Measurements from ENCODE around the gene NPTXR.

The NPTXR gene

GRCh38 chr22:38798496-38798895 is 45.3 kb downstream of the NPTXR start:
- no peak for DNase-seq (ENCODE audit: low spot score)

DNA sequence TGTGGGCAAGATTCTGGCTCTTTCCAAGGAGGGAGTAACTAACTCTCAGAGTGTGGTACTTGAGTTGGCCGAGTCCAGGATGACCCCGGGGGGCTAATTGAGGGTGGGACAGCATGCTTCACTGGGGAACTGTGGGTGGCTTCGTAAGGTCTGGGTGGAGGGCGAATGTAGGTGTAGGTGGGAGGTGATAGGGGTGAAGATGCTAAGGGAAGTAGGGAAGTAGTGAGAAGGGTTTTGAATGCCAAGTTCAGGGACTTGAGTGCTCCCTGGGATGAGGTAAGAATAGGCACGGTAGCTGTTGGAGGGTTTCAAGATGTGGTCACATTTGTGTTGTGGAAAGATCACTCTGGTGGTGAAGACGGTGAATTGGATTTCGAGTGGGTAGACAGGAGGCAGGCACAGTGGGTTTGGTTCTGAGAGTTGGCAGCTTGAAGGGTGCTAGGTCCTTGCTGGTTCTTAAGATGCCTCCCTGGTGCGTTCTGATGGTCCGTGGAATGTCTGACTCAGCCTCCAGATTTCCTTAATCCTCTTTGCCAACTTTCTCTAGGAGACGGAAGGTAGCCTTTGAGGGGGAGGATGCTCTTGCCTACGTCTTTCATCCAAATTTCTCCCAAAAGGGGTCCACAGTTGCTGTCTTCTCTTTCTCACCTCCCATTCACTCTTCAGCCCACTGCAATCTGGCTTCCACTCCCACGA is 47.4 kb downstream of the NPTXR start:
- DNase-seq (ENCODE audit: low spot score) = no peak

DNA sequence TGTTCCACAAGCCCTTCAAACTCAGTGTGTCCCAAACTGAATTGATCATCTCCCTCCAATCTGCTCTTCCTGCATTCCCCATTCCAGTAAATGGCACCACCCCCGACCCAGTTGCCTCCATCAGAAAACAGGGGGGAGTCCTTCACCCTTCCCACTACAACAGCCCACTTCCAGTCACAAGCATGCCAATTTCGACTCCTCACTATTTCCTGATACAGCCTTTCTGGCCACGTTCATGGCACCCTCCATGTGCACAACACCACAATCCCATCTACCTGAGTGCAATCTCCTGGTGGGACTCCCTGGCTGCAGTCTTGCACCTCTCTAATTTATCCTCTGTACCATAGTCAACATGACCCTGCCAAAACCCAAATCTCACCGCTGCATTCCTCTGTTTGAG is 48.3 kb downstream of the NPTXR start:
- no peak for DNase-seq (ENCODE audit: low spot score)

- DNase-seq (ENCODE audit: low spot score) = peak; percentile 100
Observed at GRCh38 chr22:38793721-38794466, 49.9 kb downstream of the NPTXR start, which contains the start of gene DNAL4. Gene DNAL4, minus strand, starts transcription at chr22:38794143. Its CDS starts 11,412 bp downstream, at chr22:38782731.

DNA sequence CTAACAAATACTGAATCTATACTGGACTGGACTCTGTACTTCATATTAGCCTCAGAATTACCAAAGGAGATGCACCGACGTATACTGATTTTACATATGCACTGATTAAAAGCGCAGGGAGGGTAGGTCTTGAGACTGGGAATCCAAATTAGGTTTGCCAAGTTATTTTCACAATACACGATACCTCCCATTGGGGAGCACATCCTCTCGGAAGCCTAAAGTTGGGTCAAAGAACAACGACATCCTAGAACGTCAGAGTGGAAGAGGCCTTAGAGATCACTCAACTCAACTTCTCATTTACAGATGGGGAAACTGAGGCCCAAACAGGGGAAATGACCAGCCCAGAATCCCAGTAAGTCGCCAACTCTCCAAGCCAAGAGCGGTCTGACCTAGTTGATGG is 50.5 kb downstream of the NPTXR start:
- DNase-seq (ENCODE audit: low spot score) = no peak

GRCh38 chr22:38792833-38793232 is 51.0 kb downstream of the NPTXR start:
- no peak for DNase-seq (ENCODE audit: low spot score)

GRCh38 chr22:38789606-38790005 is 54.2 kb downstream of the NPTXR start:
- DNase-seq (ENCODE audit: low spot score) = no peak

DNA sequence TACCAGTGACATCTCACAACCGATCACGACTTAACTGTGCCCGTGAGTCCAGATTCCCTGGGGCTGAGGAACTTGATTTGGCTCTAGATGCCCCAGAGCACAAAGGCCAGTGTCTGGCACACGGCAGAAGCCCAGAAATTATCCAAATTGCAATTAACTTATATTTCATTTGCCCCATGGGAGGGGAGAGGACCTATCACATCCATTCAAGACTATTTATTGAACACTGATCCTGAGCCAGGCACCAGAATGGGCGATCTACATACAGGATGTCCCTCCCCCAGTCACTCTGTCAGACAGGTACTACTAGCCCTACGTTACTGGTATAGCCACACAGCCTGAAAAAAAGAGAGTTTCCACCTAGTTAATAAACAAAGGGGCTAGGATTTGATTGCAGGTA is 55.0 kb downstream of the NPTXR start:
- DNase-seq (ENCODE audit: low spot score) = no peak

DNA sequence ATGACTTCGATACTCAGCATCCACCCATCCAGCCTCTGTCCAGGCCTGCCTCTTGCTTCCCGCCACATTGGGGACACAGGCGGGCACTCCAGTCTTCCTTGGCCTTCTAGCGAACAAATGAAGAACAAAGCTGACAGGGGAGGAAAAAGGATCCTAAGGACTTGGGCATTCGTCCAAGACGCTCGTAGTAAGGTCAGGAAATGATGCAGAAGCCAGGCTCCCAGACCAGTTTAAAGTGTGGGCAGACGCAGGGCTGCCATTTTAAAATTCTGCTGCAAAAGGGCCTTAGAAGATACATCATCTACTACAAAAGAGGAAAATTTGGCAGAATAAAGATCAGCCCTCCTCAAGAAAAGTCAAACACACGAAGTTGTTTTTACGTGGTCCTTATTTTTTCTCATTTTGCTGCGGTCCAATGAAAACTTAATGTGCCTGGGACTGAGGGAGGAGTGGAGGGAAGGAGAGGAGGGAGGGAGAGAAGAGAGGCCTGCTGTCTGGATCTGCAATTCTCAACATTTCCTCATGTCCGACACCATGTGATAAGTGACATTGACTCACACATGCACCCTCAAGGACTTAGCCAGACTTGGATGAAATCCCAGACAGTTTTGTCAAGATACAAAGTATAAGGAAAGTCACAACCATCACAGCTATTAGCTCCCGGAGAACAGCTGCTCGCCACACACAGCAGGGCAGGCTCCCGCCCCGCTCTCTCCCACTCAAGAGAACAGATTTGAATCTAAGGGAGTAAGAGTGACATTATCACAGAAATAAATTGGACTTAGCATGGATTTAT is 55.6 kb downstream of the NPTXR start:
- peak; percentile 72 for DNase-seq (ENCODE audit: low spot score)

GRCh38 chr22:38786631-38787030 is 57.2 kb downstream of the NPTXR start:
- DNase-seq (ENCODE audit: low spot score) = peak; percentile 64

GRCh38 chr22:38784856-38785255 is 59.0 kb downstream of the NPTXR start:
- peak; percentile 39 for DNase-seq (ENCODE audit: low spot score)

DNA sequence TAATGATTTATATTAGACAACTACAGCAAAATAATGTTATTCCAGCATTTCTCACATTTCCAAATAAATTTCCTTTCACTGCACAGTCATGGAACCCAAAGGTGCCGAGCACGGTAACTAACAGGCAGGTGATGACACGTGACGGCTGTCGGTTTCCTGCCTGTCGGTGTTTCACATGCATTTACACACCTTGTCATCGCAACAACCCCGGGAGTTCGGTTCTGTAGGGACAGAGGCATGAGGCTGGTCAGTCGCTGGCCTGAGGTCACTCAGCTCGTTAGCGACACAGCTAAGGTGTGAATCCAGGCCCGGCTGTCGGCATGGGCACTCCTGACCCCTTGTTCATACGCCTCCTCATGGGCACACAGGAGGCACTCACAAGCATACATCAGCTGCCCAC is 59.8 kb downstream of the NPTXR start:
- no peak for DNase-seq (ENCODE audit: low spot score)

GRCh38 chr22:38783095-38783615 is 60.7 kb downstream of the NPTXR start:
- DNase-seq (ENCODE audit: low spot score) = no peak

- DNase-seq (ENCODE audit: low spot score) = no peak
Observed at GRCh38 chr22:38782402-38783094, 61.3 kb downstream of the NPTXR start.

GRCh38 chr22:38781033-38781432 is 62.8 kb downstream of the NPTXR start:
- DNase-seq (ENCODE audit: low spot score) = no peak

GRCh38 chr22:38777087-38777671 is 66.6 kb downstream of the NPTXR start:
- DNase-seq (ENCODE audit: low spot score) = no peak

DNA sequence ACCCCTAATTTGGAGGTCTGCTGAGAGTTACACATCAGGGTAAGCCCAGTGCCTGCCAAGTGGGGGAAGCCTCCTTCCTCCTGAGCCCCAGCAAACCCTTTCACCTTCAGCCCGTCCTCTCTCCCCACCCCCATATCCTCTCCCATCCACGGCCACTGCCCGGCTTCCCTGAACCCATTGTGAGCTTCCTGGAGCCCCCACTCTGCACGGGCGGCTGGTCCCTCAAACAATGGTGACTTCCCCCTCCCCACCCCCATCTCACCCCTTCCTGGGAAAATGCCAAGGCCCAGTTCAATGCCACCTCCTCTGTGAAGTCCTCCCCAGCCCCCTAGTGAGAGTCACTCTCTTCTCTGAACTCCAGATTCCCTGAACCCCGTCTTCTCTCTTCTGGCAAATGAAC is 67.7 kb downstream of the NPTXR start:
- DNase-seq (ENCODE audit: low spot score) = no peak

DNA sequence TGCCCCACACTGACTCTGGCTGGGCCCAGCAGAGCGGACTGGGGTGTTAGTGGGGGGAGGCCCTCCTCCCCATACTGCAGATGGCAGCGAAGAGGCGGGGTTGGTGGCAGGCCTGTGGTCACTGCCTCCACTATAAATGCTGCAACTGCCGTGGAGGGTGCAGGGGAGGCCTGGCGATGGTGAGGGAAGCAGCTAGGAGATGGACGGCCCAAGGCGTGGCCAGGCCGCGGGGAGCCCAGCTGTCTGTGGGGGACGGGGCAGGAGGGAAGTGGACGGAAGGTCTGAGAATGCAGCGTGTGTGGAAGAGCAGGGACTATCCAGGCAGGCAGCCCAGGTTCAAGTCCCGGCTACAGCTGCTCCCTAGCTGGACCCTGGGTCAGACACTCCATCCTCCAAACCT is 68.2 kb downstream of the NPTXR start:
- no peak for DNase-seq (ENCODE audit: low spot score)

DNA sequence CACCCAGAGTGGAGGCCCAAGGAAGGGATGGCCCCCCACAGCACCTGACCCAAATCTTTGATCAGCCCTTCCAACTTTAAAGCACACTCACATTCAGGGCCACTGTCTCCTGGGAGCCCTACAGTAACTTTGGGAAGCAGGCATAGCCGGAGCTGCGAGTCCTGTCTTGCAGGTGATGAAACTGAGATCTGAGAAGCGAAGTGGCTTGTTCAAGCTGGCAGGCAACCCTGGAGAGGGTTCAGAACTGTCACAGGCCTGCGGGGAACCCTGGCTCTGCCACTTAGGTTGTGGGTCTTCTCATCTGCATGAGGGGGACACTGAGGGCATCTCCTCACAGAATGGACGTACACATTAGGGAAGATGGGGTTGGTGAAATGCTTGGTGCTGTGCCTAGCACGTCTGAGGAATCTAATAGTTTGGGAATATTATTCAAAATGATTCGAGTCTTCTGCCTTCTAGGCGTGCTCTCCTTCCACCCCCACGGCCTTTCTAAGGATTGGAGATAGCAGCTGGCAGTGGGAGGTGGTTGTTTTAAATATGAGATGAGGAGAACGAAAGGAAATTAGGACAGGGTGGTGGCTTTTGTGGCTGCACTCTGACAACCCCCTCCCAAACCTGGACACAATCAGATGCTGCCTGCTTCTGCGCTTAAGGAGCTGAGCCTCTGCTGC is 69.2 kb downstream of the NPTXR start:
- DNase-seq (ENCODE audit: low spot score) = no peak

DNA sequence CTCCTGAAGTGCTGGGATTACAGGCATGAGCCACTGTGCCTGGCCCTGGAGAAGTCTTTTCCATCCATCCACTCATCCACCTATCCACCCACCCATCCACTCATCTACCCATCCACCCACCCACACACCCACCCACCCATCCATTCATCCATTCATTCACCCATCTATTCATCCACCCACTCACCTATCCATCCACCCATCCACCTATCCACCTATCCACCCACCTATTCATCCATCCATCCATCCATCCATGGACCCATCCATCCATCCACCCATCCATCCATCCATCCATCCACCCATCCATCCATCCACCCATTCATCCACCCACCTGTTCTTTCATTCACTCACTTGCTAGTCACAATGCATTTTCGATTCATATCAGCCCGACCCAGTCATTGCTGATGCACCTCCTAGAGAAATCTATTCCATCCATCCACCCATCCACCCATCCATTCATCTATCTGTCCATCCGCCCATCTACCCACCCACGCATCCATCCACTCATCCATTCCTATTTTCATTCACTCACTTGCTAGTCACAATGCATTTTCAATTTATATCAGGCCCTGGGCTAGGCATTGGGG is 70.4 kb downstream of the NPTXR start:
- DNase-seq (ENCODE audit: low spot score) = no peak

DNA sequence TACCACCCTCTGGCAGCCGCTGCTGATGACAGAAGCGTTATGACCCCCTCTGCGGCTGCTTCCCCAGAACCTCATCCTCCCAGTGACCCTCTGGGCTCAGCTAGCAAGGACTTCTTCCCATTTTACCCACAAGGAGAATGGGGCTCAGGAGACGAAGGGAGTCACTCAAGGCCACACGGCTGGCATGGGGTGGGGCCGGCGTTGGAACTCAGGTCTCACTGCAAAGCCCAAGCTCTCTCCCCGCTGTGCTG is 71.3 kb downstream of the NPTXR start:
- no peak for DNase-seq (ENCODE audit: low spot score)
